ENCODE measurements around the gene NT5DC2. TPM values are rescaled to one million over a fixed set of nuclear protein-coding genes. Genes with fewer than 3 reads are reported as not detected.

The NT5DC2 gene
- total and polyA plus RNA-seq, 8 donors: 3.5 to 37.6 (median 9.4) TPM

DNA sequence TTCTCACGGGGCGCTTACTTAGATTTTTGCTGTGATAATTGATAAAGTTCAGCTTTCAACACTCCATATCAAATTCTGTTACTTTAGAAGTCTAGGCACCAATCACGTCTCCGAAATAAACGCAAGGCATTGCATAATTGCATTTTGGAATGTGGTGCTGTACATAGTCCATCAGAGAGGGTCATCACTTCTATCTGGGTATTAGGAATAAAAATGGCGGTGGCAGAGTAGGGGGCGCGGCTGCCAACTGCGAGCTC, 2.4 kb upstream of the NT5DC2 start:
- DNase-seq: no peak
- FAIRE-seq: no peak
- 6 to 8% methylated on average over 9 of the region's 9 CpGs for WGBS, 2 donors
- Histone ChIP-seq H3K9me3 (no peaks in the 10 kb centered on the region), H3K27ac (peak overlapping the region in 1 of 4 donors; percentile 1), H3K4me1 (peaks cover 12 to 25% (median 13%) of the 10 kb centered on the region in 3 donors), H3K4me3 (peak overlapping the region in 2 of 4 donors; percentile 59 to 65), H3K36me3 (no peaks in the 10 kb centered on the region), H3K27me3 (no peaks in the 10 kb centered on the region)
- TF ChIP-seq, protein P1, sequence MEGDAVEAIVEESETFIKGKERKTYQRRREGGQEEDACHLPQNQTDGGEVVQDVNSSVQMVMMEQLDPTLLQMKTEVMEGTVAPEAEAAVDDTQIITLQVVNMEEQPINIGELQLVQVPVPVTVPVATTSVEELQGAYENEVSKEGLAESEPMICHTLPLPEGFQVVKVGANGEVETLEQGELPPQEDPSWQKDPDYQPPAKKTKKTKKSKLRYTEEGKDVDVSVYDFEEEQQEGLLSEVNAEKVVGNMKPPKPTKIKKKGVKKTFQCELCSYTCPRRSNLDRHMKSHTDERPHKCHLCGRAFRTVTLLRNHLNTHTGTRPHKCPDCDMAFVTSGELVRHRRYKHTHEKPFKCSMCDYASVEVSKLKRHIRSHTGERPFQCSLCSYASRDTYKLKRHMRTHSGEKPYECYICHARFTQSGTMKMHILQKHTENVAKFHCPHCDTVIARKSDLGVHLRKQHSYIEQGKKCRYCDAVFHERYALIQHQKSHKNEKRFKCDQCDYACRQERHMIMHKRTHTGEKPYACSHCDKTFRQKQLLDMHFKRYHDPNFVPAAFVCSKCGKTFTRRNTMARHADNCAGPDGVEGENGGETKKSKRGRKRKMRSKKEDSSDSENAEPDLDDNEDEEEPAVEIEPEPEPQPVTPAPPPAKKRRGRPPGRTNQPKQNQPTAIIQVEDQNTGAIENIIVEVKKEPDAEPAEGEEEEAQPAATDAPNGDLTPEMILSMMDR (IDR thresholded peaks at IDR 0.05): no peak
- no peak for ATAC-seq
- intact Hi-C loops (cut with DNase I): no loop called here

DNA sequence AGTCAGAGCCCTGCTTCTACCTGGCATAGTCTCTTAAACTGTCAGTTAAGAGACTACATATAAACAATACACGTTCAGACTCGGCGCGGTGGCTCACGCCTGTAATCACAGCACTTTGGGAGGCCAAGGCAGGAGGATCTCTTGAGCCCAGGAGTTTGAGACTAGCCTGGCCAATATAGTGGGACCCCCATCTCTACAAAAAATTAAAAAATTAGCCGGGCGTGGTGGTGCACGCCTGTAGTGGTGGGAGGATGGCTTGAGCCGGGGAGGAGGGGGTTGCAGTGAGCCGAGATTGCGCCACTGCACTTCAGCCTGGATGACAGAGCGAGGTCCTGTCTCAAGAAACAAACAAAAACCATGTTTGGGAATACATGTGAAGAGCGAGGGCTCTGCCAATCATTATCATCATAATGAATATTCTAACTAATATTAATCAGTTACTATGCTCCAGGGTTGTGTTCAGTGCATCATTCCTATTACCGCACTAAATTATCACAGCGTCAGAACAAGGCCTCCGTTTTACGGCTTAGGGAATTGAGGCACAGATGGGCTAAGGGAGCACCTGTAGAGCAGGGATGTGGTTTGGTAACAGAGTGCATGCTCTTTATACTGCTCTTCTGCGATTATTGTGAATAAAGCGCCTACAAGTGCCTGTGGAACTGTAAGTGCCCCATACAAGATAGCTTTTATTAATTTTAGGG, 1.9 kb upstream of the NT5DC2 start:
- ATAC-seq (no peak), FAIRE-seq (no peak), DNase-seq (peak in 3 of 6 donors; percentile 17 to 38 (median 22))
- peaks cover 12 to 25% (median 13%) of the 10 kb centered on the region in 3 donors for H3K4me1 ChIP-seq
- TF ChIP-seq, protein P1 (IDR thresholded peaks at IDR 0.05): no peak
- H3K9me3 ChIP-seq: no peaks in the 10 kb centered on the region
- H3K4me3 ChIP-seq: peak overlapping the region in 2 of 4 donors; percentile 59 to 65
- intact Hi-C loops (cut with DNase I): no loop called here
- no peaks in the 10 kb centered on the region for H3K36me3 ChIP-seq
- WGBS, 2 donors: 87 to 90% methylated on average over 19 of the region's 19 CpGs
- H3K27ac ChIP-seq: peak overlapping the region in 1 of 4 donors; percentile 1
- no peaks in the 10 kb centered on the region for H3K27me3 ChIP-seq

DNA sequence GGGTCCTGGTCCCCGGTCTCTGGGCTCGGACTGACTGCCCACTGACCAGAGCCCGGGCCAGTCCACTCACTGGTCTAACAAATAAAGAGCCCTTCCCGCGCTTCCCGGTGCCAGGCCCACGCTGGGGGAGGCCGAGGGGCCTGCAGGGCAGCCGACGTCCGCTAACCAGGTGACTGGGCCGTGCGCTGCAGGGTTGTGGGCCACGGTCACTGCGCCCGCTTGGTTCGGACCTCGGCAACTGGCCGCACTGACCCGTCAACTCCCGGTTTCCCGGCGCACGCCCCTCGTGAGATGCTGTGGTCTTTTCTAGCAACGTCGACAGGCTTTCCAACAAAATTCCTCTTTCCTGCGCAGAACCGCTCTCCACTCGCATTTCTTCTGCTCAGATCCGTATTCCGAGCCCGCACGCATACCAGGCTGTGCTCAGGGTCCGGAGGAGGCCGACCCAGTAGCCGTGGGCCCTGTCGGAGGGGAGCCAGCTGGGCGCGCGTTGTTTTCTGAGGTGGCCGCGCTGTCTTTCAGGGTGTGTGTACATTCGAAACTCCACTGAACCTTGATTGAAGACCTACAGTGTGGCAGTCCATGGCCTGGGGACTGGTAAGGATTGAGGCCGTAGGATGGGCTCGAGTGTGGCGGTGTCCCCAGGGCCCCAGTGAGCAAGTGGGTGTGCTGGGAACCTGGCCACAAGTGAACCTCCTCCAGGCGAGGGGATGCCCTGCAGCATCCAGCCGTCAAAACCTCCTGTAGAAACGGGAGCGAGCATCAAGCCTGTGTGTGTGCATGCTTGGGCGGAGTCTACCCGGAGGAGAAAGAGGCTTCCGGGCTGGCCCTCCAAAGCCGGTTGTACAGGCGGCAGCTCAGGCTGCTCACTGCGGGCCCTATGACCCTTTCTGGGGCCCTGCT, 875 bp upstream of the NT5DC2 start:
- peak overlapping the region; percentile 19 to 57 (median 41) for H3K4me3 ChIP-seq
- intact Hi-C loops (cut with DNase I): no loop called here
- no peaks in the 10 kb centered on the region for H3K36me3 ChIP-seq
- 74 to 76% methylated on average over 55 to 57 of the region's 57 CpGs for WGBS, 2 donors
- no peak for ATAC-seq
- no peak for FAIRE-seq
- TF ChIP-seq, protein P1 (IDR thresholded peaks at IDR 0.05): no peak
- DNase-seq: peak in 5 of 6 donors; percentile 26 to 61 (median 48)
- H3K27ac ChIP-seq: peak overlapping the region in 2 of 4 donors; percentile 22 to 39
- no peaks in the 10 kb centered on the region for H3K9me3 ChIP-seq
- H3K4me1 ChIP-seq: peaks cover 8 to 19% (median 12%) of the 10 kb centered on the region in 3 donors
- no peaks in the 10 kb centered on the region for H3K27me3 ChIP-seq

DNA sequence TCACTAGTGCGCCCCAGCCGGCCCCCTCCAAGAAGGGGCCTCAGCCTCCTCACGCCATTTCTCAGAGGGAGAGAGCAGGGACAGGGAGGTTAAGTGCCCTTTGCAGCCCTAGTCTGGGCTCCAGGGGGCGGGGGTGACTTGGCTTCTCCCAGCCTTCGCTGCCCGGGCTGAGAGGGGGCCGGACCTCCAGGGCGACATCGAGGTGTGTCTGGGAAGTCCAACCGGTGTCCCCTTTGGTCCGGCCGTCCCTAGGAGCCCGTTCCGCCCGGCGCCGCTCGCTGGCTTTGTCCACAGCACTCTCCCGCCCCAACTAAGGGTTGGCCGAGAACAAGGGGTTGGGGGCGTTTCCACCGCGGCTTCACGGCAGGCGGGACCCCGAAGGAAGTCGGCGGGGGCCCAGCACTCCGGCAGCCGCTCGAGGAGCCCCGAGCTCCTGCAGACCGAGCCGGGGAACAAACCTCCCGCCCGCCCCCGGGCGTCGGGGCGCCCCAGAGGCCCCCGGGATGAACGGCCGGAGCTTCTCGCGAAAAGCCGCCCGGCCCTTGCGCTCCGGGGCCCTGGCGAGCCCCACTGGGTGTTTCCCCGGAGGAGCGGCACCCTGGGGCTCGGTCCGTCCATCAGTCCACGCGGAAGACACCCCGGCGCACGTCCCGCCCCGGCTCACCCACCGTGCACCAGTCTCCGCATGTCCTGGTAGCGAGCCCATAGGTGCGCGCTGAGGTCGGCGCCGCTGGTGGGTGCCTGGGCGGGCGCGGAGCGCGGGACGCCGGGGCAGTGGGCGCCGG, 627 bp downstream of the NT5DC2 start:
- intact Hi-C loops (cut with DNase I): no loop called here
- FAIRE-seq (no peak), ATAC-seq (no peak), DNase-seq (peak in 5 of 6 donors; percentile 10 to 82 (median 46))
- H3K4me3 ChIP-seq: peak overlapping the region; percentile 16 to 52 (median 43)
- TF ChIP-seq, protein P1 (IDR thresholded peaks at IDR 0.05): no peak
- no peaks in the 10 kb centered on the region for H3K9me3 ChIP-seq
- no peak overlapping the region for H3K27ac ChIP-seq
- no peaks in the 10 kb centered on the region for H3K27me3 ChIP-seq
- 17 to 18% methylated on average over 64 to 78 of the region's 78 CpGs for WGBS, 2 donors
- H3K36me3 ChIP-seq: no peaks in the 10 kb centered on the region
- peaks cover 0 to 8% (median under 1%) of the 10 kb centered on the region in 3 donors for H3K4me1 ChIP-seq
